Measurements from ENCODE around the gene DMAP1. TPM values are rescaled to one million over a fixed set of nuclear protein-coding genes. Genes with fewer than 3 reads are reported as not detected.

DMAP1 gene
- total RNA-seq, 1 experiment from 2014 or later: 37.3 TPM

DNA sequence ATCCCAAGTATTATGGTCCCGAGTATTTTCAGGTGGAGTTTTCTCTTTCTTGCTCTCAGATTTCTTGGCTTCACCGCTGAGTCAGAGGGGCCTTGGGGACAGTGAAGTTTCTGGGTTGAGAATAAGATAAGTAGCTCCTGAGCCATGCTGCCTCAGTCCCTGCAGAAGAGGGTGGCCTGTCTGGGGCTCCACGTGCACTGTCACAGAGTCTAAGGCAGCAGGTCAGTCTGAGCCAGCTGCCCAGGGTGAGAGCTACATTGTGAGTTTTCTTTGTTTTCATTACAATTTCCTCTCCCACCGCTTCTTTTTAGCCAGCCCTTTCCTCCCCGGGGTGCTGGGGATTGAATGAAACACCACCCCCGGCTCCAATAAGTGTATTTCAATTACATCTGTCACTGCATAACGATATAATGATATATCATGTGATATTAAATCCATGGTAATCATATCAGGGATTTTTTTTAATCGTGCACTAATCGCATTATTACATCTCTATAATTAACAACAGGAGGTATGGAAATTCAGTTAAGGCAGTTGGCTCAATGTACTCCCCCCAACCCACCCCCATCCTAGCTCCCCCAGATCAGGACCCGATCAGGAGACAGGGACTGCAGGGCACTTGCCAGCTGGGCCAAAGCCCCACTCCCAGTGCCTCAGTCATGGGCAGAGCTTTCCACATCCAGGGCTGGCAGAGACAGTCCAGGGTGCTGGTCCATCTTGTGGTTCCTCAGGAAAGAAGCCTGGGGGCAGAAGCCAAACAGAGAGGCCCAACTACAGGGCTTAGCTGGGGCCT is 43.7 kb downstream of the DMAP1 start:
- H3K27ac ChIP-seq (ENCODE audit: low read depth, low read length, poor library complexity, severe bottlenecking): no peak overlapping the region
- no TSS peak for BruUV-seq (replicated peaks)
- H3K4me1 ChIP-seq (ENCODE audit: insufficient read depth, low read length, poor library complexity, severe bottlenecking): peaks cover 7% of the 10 kb centered on the region
- no peak for DNase-seq (ENCODE audit: low spot score)
- intact Hi-C loops (cut with micrococcal nuclease; ENCODE audit: unreplicated experiment): no loop called here
- TF ChIP-seq, protein P1, sequence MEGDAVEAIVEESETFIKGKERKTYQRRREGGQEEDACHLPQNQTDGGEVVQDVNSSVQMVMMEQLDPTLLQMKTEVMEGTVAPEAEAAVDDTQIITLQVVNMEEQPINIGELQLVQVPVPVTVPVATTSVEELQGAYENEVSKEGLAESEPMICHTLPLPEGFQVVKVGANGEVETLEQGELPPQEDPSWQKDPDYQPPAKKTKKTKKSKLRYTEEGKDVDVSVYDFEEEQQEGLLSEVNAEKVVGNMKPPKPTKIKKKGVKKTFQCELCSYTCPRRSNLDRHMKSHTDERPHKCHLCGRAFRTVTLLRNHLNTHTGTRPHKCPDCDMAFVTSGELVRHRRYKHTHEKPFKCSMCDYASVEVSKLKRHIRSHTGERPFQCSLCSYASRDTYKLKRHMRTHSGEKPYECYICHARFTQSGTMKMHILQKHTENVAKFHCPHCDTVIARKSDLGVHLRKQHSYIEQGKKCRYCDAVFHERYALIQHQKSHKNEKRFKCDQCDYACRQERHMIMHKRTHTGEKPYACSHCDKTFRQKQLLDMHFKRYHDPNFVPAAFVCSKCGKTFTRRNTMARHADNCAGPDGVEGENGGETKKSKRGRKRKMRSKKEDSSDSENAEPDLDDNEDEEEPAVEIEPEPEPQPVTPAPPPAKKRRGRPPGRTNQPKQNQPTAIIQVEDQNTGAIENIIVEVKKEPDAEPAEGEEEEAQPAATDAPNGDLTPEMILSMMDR (conservative IDR thresholded peaks at IDR 0.05; ENCODE audit: low read depth, low read length): no peak
- TF ChIP-seq EZH2 (IDR thresholded peaks at IDR 0.05; ENCODE audit: borderline replicate concordance, low read depth, low read length, poor library complexity, severe bottlenecking): no peak
- ChIA-PET POLR2A (ENCODE audit: low non-redundant PET) (interaction anchor here (0.5 kb wide), 1 partner anchor 276 kb away, joined by 4 read pairs; no protein-coding TSS in a partner anchor), CTCF (interaction anchor here (0.6 kb wide), 1 partner anchor 1495 kb away, joined by 3 read pairs; no protein-coding TSS in a partner anchor)
- no peak overlapping the region for H3K4me3 ChIP-seq (ENCODE audit: low read depth, low read length, poor library complexity, severe bottlenecking)
- no peaks in the 10 kb centered on the region for H3K36me3 ChIP-seq (ENCODE audit: insufficient read depth, low read length, poor library complexity, severe bottlenecking)
- no peaks in the 10 kb centered on the region for H3K9me3 ChIP-seq (ENCODE audit: low read depth, low read length, poor library complexity, severe bottlenecking)
- no peaks in the 10 kb centered on the region for H3K27me3 ChIP-seq (replicated peaks; ENCODE audit: insufficient read depth, low read depth, low read length, poor library complexity)

DNA sequence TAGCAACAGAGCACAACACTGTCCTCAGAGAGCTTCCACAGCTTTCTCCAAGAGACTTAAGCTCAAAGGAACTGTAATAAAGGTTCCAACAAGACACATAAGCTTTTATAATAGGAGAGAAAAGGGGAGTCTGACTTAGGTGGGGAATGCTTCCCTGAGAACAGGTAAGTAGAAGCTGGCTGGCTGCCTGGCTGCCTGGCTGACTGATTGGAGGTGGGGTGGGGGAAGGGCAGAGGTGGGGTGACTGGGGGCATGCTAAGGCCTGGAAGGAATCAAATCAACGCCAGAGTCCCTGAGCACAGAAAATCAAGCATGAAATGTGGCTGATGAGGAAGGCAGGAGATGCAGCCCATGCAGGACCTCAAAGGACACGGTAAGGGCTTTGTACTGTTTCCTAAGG is 45.8 kb downstream of the DMAP1 start:
- no peak overlapping the region for H3K4me3 ChIP-seq (ENCODE audit: low read depth, low read length, poor library complexity, severe bottlenecking)
- ChIA-PET CTCF (no interaction called here), POLR2A (ENCODE audit: low non-redundant PET) (no interaction called here)
- BruUV-seq (replicated peaks): no TSS peak
- H3K36me3 ChIP-seq (ENCODE audit: insufficient read depth, low read length, poor library complexity, severe bottlenecking): no peaks in the 10 kb centered on the region
- TF ChIP-seq EZH2 (IDR thresholded peaks at IDR 0.05; ENCODE audit: borderline replicate concordance, low read depth, low read length, poor library complexity, severe bottlenecking): no peak
- TF ChIP-seq, protein P1 (conservative IDR thresholded peaks at IDR 0.05; ENCODE audit: low read depth, low read length): no peak
- no peak for DNase-seq (ENCODE audit: low spot score)
- intact Hi-C loops (cut with micrococcal nuclease; ENCODE audit: unreplicated experiment): no loop called here
- no peaks in the 10 kb centered on the region for H3K9me3 ChIP-seq (ENCODE audit: low read depth, low read length, poor library complexity, severe bottlenecking)
- H3K27ac ChIP-seq (ENCODE audit: low read depth, low read length, poor library complexity, severe bottlenecking): no peak overlapping the region
- no peaks in the 10 kb centered on the region for H3K27me3 ChIP-seq (replicated peaks; ENCODE audit: insufficient read depth, low read depth, low read length, poor library complexity)
- H3K4me1 ChIP-seq (ENCODE audit: insufficient read depth, low read length, poor library complexity, severe bottlenecking): peaks cover 7% of the 10 kb centered on the region

DNA sequence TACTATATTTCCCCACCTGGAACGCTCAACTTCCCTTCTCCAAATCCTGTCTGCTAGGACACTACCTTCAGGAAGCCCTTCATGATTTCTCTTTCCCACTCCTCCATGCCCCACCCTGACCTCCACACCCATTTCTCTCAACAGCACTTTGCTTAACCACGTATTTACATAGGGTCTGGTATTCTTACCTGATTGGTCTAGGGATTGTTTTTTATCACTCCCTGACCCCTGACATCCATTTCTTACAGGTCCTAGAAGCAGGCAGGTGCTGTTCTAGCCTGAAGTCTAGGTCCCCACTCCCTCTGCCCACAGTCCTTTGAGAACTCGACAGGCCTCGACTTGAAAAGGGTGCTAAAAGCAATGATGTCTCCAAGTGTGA is 47.5 kb downstream of the DMAP1 start:
- no TSS peak for BruUV-seq (replicated peaks)
- H3K27ac ChIP-seq (ENCODE audit: low read depth, low read length, poor library complexity, severe bottlenecking): no peak overlapping the region
- peaks cover 7% of the 10 kb centered on the region for H3K4me1 ChIP-seq (ENCODE audit: insufficient read depth, low read length, poor library complexity, severe bottlenecking)

More for the DNA sequence above, 47.5 kb downstream of the DMAP1 start:
- no peak for TF ChIP-seq EZH2 (IDR thresholded peaks at IDR 0.05; ENCODE audit: borderline replicate concordance, low read depth, low read length, poor library complexity, severe bottlenecking)
- H3K36me3 ChIP-seq (ENCODE audit: insufficient read depth, low read length, poor library complexity, severe bottlenecking): no peaks in the 10 kb centered on the region
- ChIA-PET CTCF (no interaction called here), POLR2A (ENCODE audit: low non-redundant PET) (no interaction called here)
- DNase-seq (ENCODE audit: low spot score): no peak
- H3K9me3 ChIP-seq (ENCODE audit: low read depth, low read length, poor library complexity, severe bottlenecking): no peaks in the 10 kb centered on the region
- H3K27me3 ChIP-seq (replicated peaks; ENCODE audit: insufficient read depth, low read depth, low read length, poor library complexity): no peaks in the 10 kb centered on the region
- no peak overlapping the region for H3K4me3 ChIP-seq (ENCODE audit: low read depth, low read length, poor library complexity, severe bottlenecking)
- intact Hi-C loops (cut with micrococcal nuclease; ENCODE audit: unreplicated experiment): no loop called here

Data from A673 (cell line).